GM12892 (cell line): ENCODE measurements around the gene DPEP3.

Source experiments
- POLR2A ChIP-seq: IDR thresholded peaks from 2 replicates; pipeline ENCODE4 v1.6.1; 2011; ENCODE audit warnings: low read depth, low read length, control low read depth
- POLR2AphosphoS5 ChIP-seq: IDR thresholded peaks from 2 replicates; pipeline ENCODE4 v1.6.1; 2011; ENCODE audit warnings: low read depth, low read length, control low read depth
- TAF1 ChIP-seq: IDR thresholded peaks from 2 replicates; pipeline ENCODE4 v1.6.1; 2011; ENCODE audit warnings: low read depth, mild to moderate bottlenecking, control low read depth, low read length, borderline replicate concordance

DNA sequence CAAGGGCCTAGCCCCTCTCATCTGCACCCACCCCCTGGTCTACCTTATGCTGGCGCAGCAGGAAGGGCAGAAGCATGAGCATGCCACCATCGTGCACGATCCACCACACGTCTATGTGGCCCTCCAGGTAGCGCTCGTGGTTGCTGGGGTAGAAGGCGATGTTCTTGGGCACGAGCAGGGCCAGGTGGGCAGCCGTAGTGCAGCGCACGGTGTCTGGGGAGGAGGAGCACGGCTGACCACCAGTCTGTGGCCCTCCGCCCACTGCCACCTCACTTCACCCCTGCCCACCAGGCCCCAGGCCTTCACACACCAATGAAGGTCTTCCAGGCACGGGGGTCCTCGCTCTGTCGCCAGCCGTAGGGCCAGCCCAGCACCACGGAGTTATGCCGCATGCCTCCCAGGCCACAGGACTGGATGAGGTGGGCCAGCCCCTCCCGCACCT, 34.1 kb downstream of the DPEP3 start:
- TF ChIP-seq POLR2A (no peak), POLR2AphosphoS5 (no peak), TAF1 (no peak)
